Dedifferentiated amniotic fluid mesenchymal stem cell (primary cell): Measurements from ENCODE around the gene PRDX2.

Source experiments
- DNase-seq: peaks from one replicate; pipeline ENCODE4 v3.0.0-alpha.2; 2016; ENCODE audit errors: extremely low spot score

The PRDX2 gene

DNA sequence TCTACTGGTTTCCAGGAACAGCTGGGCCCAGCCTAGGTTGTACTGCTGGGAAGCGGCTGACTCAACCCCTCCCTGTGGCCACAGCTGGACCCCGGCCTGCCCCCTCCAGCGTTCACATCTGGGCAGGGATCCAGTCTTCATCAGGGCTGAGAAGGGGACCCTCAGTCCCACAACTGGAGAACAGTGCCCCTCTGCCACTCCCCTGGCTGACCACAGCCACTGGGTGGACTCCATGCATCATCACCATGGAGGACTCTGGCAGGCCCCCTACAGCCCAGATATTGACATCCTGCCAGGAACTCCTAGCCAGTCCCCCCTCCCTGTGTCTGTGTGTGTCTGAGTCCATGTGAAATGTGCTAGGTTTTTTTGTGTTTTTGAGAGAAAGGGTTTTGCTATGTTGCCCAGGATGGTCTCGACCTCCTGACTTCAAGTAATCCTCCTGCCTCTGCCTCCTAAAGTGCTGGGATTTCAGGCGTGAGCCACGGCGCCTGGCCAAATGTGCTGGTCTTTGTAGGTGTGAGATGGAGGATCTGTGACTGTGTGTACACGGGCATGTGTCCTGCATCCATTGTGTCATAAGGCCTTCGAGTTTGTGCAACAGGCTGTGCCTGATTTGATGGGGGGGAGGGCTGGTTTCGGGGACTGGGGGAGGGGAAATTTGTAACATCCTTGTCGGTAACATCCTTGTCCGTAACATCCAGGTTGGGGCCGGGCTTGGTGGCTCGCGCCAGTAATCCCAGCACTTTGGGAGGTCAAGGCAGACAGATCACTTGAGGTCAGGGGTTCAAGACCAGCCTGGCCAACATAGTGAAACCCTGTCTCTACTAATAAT lies 22.2 kb downstream of the PRDX2 start:
- DNase-seq = peak; percentile 53

DNA sequence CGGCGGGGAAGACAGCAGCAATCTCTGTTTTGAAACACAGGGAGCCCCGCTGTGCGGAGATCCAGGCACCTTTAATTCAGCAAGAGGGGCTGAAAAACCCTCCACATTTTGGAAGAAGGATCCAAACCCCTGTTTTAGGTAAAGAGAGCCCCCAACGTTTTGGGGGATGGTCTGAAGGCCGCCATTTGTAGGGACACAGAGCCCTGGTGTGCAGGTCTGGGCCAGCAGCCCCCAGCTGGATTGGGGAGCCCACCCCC lies 22.8 kb downstream of the PRDX2 start:
- no peak for DNase-seq

GRCh38 chr19:12778017-12778904 lies 23.3 kb downstream of the PRDX2 start:
- DNase-seq = peak; percentile 59

DNA sequence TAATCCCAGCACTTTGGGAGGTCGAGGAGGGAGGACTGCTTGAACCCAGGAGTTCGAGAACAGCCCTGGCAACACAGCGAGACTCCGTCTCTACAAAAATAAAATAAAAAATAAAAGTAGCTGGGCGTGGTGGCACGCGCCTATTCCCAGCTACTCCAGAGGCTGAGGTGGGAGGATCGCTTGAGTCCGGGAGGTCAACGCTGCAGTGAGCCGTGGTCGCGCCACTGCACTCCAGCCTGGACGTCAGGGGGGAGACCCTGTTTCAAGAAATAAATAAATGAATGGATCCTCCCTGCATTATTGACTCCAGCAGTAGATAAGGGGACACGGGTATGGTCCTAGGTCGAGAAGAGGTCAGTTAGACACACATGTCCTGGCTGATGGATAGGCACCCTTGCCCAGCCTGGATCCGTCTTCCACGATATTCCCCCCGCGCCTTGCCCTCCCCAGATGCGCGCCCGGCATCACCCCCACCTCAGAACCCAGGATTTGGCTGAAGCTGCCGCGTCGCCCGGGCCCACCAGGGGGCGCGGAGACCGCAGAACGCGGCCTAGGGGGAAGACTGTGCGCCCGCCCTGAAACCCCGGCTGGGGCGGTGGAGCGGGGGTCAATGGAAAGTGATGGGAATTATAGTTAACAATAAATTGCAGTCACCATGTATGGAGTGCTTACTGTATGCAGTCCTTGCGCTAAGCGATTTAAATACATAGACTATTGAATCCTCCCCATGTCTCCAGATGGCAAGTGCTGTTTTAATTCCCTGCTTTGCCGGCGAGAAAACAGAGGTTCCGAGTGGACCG lies 24.2 kb downstream of the PRDX2 start:
- DNase-seq = peak; percentile 63

DNA sequence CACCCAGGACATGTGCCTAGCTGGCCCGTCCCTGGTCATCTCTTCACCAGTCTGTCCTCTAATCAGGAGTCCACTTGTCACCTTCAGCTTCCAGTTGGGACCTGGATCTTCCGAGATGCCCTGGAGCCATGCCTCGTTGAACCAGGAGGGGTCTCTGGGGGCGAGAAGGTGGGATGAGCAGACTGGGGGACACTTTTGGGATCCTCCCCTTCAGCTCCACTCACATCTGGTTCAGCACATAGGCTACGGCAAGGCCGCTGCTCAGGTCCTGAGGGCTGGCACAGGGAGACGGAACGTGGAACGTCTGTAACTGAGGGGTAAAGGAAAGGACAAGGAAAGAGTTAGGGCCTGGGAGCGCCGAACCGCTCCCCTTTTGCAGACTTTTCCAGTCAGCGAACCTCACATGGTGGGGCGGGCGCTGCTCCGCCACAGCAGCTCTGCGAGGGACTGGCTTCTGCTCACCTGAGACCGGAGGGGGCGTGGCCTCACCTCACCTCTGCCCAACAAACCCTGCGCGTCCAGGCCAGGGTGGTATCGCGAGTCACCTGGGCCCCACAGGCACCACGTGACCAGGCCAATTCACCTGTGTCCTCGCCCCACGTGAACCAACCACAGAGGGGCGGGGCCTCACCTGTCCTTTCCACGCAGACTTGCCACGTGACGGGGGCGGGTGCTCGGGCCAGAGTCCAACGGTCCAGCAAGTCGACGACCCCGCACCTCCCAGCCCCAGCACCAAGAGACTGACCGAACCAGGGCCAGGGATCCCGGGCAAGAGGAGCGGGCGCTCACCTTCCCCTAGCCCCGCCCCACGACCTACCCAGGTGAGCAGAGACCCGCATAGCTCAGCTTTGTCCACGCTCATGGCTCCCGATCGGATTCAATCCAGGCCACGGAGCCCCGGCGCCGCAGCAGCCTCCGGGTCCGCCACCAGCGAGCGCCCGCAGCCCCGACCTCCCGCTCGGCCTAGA lies 26.7 kb downstream of the PRDX2 start, which contains the start of gene HOOK2:
Gene HOOK2 (minus strand): TSS at position 965 of the 968 bp plus-strand sequence. CDS start 103 bp downstream, at position 862.
- DNase-seq = no peak

DNA sequence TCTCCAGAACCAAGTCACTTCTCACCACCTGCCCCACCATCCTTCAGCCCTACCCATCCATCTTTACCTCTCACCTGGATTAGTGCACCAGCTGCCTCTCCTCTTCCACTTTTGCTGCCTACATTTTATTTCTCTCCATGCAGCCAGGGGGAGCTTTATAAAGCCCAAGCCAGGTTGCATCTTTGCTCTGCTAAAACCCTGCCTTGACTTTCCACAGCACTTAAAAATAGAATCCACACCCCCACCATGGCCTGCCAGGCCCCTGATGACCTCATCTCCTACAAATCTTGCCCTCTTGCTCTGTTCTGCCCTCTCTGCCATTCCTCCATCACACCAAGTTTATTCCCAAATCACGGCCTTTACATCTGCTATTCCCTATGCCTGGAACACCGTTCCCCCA lies 28.0 kb downstream of the PRDX2 start:
- no peak for DNase-seq

DNA sequence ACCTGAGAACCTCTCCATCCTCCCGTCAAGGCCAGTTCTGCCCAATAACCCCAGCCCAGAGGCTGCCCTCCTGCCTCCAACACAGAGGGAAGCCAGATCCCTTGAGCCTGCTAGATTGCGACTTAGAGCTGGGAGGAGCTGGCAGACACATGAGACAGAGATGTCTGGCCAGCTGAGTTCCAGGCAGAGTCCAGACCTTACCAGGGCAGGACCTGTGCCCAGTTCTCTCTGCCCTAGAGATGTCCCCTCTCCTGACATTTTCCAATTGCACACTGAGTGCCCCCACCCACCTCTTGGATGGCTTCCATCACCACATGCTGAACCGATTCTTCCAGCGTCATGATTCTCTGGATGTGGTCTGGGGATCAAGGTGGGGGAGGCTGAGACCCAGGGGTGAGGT lies 29.3 kb downstream of the PRDX2 start:
- DNase-seq = no peak

GRCh38 chr19:12770922-12771321 lies 30.7 kb downstream of the PRDX2 start:
- DNase-seq = no peak

DNA sequence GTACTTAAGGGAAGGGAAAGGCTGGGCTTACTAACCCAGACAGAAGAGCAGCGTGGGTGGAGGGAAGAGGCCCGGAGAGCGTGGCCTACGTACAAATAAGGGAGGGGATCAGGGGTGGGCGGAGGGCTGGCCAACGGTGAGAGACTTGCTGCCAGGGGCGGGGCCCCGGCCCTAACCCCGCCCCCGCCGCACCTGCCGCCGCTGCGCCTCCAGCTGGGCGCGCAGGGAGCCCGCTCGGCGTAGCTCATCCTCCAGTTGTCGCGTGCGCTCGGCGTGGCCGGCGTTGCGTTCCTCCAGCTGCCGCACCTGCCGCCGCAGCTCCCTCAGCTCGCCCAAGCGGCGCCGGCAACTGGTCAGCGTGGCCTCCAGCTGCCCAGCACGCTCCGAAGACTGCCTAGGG lies 31.9 kb downstream of the PRDX2 start:
- no peak for DNase-seq

DNA sequence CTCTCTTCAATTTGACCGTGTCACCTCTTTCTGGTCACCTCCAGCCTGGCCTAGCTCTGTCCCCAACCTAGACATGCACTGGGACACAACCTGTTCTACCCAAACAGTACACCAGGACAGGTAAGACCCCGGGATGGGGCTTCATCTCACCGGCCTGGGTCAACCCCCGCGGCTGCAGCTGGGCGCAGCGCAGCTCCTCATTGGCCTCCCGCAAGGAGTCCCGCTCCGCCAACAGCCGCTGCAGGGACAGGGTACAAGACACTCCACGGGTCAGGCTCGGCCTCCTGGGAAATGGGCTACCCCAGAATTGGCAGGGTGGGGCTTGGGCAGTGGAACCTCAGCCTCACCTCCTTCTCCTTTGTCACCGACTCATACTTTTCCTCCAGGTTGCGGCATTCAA lies 33.9 kb downstream of the PRDX2 start:
- DNase-seq = no peak

GRCh38 chr19:12767150-12767549 lies 34.5 kb downstream of the PRDX2 start:
- DNase-seq = no peak

- DNase-seq = peak; percentile 48
Measured at GRCh38 chr19:12766051-12766521, 35.5 kb downstream of the PRDX2 start.

- no peak for DNase-seq
Measured at GRCh38 chr19:12764698-12765097, 36.9 kb downstream of the PRDX2 start.

- DNase-seq = no peak
Measured at GRCh38 chr19:12763100-12763499, 38.5 kb downstream of the PRDX2 start.

GRCh38 chr19:12759686-12760085 lies 41.9 kb downstream of the PRDX2 start:
- no peak for DNase-seq

- DNase-seq = no peak
Measured at GRCh38 chr19:12757544-12758274, 43.9 kb downstream of the PRDX2 start.

DNA sequence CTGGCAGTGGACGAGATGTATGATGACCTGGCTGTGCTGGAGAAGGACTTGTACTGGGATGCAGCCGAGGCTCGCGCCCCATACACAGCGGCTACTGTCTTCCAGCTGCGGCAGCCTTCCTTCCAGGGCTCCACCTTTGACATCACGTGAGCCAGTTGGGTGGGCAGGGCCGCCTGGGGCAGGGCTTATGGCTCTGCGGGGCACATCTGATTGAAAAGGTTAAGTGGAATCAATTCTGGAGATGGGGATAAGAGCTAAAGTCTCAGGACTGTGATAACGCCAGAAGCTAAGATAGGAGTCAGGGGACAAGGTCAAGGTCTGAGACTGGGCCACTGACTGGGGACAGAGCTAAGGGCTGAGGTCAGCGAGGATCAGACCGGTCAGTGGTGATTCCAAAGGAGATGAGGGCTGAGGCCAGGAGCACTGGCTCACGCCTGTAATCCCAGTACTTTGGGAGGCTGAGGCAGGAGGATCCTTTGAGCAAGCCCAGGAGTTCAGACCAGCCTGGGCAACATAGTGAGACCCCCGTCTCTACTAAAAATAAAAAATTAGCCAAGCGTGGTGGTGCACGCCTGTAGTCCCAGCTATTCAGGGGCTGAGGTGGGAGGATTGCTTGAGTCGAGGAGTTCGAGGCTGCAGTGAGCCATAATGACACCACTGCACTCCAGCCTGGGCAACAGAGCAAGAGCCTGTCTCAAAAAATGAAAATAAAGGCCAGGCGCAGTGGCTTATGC lies 45.3 kb downstream of the PRDX2 start:
- DNase-seq = no peak

DNA sequence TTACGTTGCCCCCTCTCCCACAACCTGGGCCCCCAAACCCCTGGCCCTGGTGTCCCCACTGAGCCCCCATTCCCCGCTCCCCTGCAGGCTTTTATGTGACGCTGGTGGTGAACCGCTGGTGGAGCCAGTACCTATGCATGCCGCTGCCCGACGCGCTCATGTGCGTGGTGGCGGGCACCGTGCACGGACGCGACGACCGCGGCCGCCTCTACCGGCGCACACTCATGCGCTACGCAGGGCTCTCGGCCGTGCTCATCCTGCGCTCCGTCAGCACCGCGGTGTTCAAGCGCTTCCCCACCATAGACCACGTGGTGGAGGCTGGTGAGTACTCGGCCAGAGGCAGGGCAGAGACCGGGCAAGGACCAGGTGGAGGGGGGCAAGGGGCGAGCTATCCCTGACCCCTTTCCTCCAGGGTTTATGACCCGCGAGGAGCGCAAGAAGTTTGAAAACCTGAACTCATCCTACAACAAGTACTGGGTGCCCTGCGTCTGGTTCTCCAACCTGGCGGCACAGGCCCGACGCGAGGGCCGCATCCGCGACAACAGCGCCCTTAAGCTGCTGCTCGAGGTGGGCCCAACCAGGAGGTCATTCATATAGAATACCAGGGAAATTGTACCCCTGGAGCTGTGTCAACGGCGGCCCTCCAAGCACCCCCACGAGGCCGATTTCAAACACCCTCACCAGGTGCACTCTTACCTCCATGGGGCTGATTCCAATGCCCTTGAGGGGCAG lies 47.0 kb downstream of the PRDX2 start:
- no peak for DNase-seq
